Osteocyte (in vitro differentiated cells): ENCODE data around the gene ANKAR. TPM values are rescaled to one million over a fixed set of nuclear protein-coding genes. Genes with fewer than 3 reads are reported as not detected.
"Not testable (repeated sequence)": the region's sequence is repeated elsewhere in the genome, so short reads cannot be mapped to it uniquely, and the experiment has no call there.

Experiments
- DNase-seq: peaks from one replicate; pipeline ENCODE4 v3.0.0; 2021; ENCODE audit warnings: mixed read lengths; ENCODE audit not compliant: unreplicated experiment; ENCODE audit errors: extremely low spot score
- H3K27ac Mint-ChIP-seq: one replicate; pipeline ENCODE4 v1.8.0; 2021; ENCODE audit warnings: mild to moderate bottlenecking, mixed read lengths; ENCODE audit not compliant: unreplicated experiment
- H3K27me3 Mint-ChIP-seq: one replicate; pipeline ENCODE4 v1.8.0; 2021; ENCODE audit warnings: mixed read lengths; ENCODE audit not compliant: unreplicated experiment
- H3K36me3 Mint-ChIP-seq: one replicate; pipeline ENCODE4 v1.8.0; 2021; ENCODE audit warnings: mixed read lengths; ENCODE audit not compliant: unreplicated experiment
- H3K4me1 Mint-ChIP-seq: one replicate; pipeline ENCODE4 v1.8.0; 2021; ENCODE audit warnings: mixed read lengths; ENCODE audit not compliant: unreplicated experiment
- H3K4me3 Mint-ChIP-seq: one replicate; pipeline ENCODE4 v1.8.0; 2021; ENCODE audit warnings: mild to moderate bottlenecking, moderate library complexity, mixed read lengths; ENCODE audit not compliant: unreplicated experiment
- H3K9me3 Mint-ChIP-seq: one replicate; pipeline ENCODE4 v1.8.0; 2021; ENCODE audit warnings: mixed read lengths; ENCODE audit not compliant: unreplicated experiment
- CTCF ChIP-seq: fragments of 200-600 bp; sonication (generic); IDR thresholded peaks from 2 replicates; pipeline ENCODE4 v1.5.0; 2021; ENCODE audit warnings: antibody characterized with exemption, mild to moderate bottlenecking, moderate library complexity
- total RNA-seq: library from RNA; stranded (reverse); gene quantifications from 2 replicates; pipeline ENCODE4 v1.2.1, GENCODE V29; 2021

Gene ANKAR
- total RNA-seq, 1 donor from 2014 or later, result 5.7 TPM

DNA sequence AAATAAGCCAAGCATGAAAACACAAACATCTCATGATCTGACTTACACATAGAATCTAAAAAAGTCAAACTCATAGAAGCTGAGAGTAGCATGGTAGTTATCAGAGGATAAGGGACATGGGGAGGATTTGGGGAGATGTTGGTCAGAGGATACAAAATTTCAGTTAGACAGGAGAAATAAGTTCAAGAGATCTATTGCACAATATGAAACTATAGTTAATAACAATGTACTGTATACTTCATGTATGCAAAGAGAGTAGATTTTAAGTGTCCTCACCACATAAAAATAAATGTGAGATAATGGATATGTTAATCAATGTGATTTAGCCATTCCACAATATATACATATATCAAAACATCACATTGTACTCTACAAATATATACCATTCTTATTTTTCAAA is 23.2 kb upstream of the ANKAR start:
- peaks cover 3% of the 10 kb centered on the region for H3K4me1 Mint-ChIP-seq
- no peak for TF ChIP-seq CTCF
- no peak overlapping the region for H3K27ac Mint-ChIP-seq

GRCh38 chr2:189653464-189653863 is 21.0 kb upstream of the ANKAR start:
- not testable (repeated sequence) for H3K27me3 Mint-ChIP-seq, H3K27ac Mint-ChIP-seq, H3K9me3 Mint-ChIP-seq, H3K4me1 Mint-ChIP-seq, H3K4me3 Mint-ChIP-seq, H3K36me3 Mint-ChIP-seq, DNase-seq

More for the DNA sequence above, 23.2 kb upstream of the ANKAR start:
- no peak for DNase-seq
- H3K4me3 Mint-ChIP-seq, result no peak overlapping the region
- H3K9me3 Mint-ChIP-seq, result peaks cover 4% of the 10 kb centered on the region
- H3K27me3 Mint-ChIP-seq, result no peaks in the 10 kb centered on the region
- no peaks in the 10 kb centered on the region for H3K36me3 Mint-ChIP-seq

GRCh38 chr2:189654641-189655040 is 19.8 kb upstream of the ANKAR start:
- Mint-ChIP-seq H3K4me1 (peaks cover 3% of the 10 kb centered on the region), H3K27ac (no peak overlapping the region), H3K4me3 (no peak overlapping the region), H3K9me3 (peaks cover 4% of the 10 kb centered on the region), H3K27me3 (peaks cover 8% of the 10 kb centered on the region), H3K36me3 (no peaks in the 10 kb centered on the region)
- DNase-seq, result no peak
- TF ChIP-seq CTCF, result no peak

- H3K4me3 Mint-ChIP-seq, result no peak overlapping the region
- no peak overlapping the region for H3K27ac Mint-ChIP-seq
- DNase-seq, result no peak
- no peaks in the 10 kb centered on the region for H3K9me3 Mint-ChIP-seq
- no peaks in the 10 kb centered on the region for H3K36me3 Mint-ChIP-seq
- H3K27me3 Mint-ChIP-seq, result peaks cover 8% of the 10 kb centered on the region
- H3K4me1 Mint-ChIP-seq, result peaks cover 3% of the 10 kb centered on the region
- TF ChIP-seq CTCF, result no peak
Observed at GRCh38 chr2:189657867-189658266, 16.6 kb upstream of the ANKAR start.

GRCh38 chr2:189658306-189659212 is 15.9 kb upstream of the ANKAR start:
- H3K27ac Mint-ChIP-seq, result no peak overlapping the region

More at GRCh38 chr2:189658306-189659212, 15.9 kb upstream of the ANKAR start:
- DNase-seq, result no peak
- no peak for TF ChIP-seq CTCF
- Mint-ChIP-seq H3K36me3 (no peaks in the 10 kb centered on the region), H3K4me3 (no peak overlapping the region), H3K4me1 (peaks cover 6% of the 10 kb centered on the region), H3K9me3 (no peaks in the 10 kb centered on the region), H3K27me3 (peaks cover 8% of the 10 kb centered on the region)
